ENCODE measurements around the gene UGT1A1. TPM values are rescaled to one million over a fixed set of nuclear protein-coding genes. Genes with fewer than 3 reads are reported as not detected.

Gene UGT1A1
- total RNA-seq, 4 donors from 2014 or later = 4.4 to 11.3 (median 6.9) TPM

- no peak overlapping the region for H3K27ac ChIP-seq
- no peak for DNase-seq
- TF ChIP-seq POLR2AphosphoS5 (IDR thresholded peaks at IDR 0.05) = no peak
- TF ChIP-seq CTCF (IDR thresholded peaks at IDR 0.05) = no peak
- no peak for TF ChIP-seq POLR2A (IDR thresholded peaks at IDR 0.05)
- TF ChIP-seq EP300 (IDR thresholded peaks at IDR 0.05; ENCODE audit: low read depth) = no peak
- no peak overlapping the region for H3K4me3 ChIP-seq
- WGBS, 2 donors (ENCODE audit: low coverage in 1 of 2) = 75 to 91% methylated on average over 5 to 9 of the region's 9 CpGs
- H3K4me1 ChIP-seq = no peaks in the 10 kb centered on the region
- no peaks in the 10 kb centered on the region for H3K27me3 ChIP-seq
- H3K36me3 ChIP-seq = no peaks in the 10 kb centered on the region
- intact Hi-C loops (cut with DNase I; ENCODE audit: low total_unique reads) (no loop called here), in situ Hi-C loops (cut with MboI; ENCODE audit: low pct_ligation_motif_present in 1 of 4, low pct_unique_long_range_greater_than_20kb in 1 of 4, low sequenced_read_pairs in 3 of 4) (no loop called here)
- H3K9me3 ChIP-seq = no peaks in the 10 kb centered on the region
Measured at GRCh38 chr2:233791883-233792329, 31.8 kb downstream of the UGT1A1 start.

- intact Hi-C loops (cut with DNase I; ENCODE audit: low total_unique reads) (no loop called here), in situ Hi-C loops (cut with MboI; ENCODE audit: low pct_ligation_motif_present in 1 of 4, low pct_unique_long_range_greater_than_20kb in 1 of 4, low sequenced_read_pairs in 3 of 4) (no loop called here)
- no peaks in the 10 kb centered on the region for H3K27me3 ChIP-seq
- no peak overlapping the region for H3K27ac ChIP-seq
- H3K36me3 ChIP-seq = no peaks in the 10 kb centered on the region
- no peak overlapping the region for H3K4me3 ChIP-seq
- TF ChIP-seq EP300 (IDR thresholded peaks at IDR 0.05; ENCODE audit: low read depth) (no peak), POLR2A (IDR thresholded peaks at IDR 0.05) (no peak), POLR2AphosphoS5 (IDR thresholded peaks at IDR 0.05) (no peak), CTCF (IDR thresholded peaks at IDR 0.05) (no peak)
- no peaks in the 10 kb centered on the region for H3K4me1 ChIP-seq
- no peak for DNase-seq
- no peaks in the 10 kb centered on the region for H3K9me3 ChIP-seq
- 93 to 95% methylated on average over 3 to 7 of the region's 7 CpGs for WGBS, 2 donors (ENCODE audit: low coverage in 1 of 2)
Measured at GRCh38 chr2:233792720-233793119, 32.6 kb downstream of the UGT1A1 start.

- Histone ChIP-seq H3K4me3 (no peak overlapping the region), H3K4me1 (no peaks in the 10 kb centered on the region), H3K9me3 (no peaks in the 10 kb centered on the region), H3K36me3 (no peaks in the 10 kb centered on the region), H3K27ac (no peak overlapping the region), H3K27me3 (no peaks in the 10 kb centered on the region)
- no peak for DNase-seq
- intact Hi-C loops (cut with DNase I; ENCODE audit: low total_unique reads) (no loop called here), in situ Hi-C loops (cut with MboI; ENCODE audit: low pct_ligation_motif_present in 1 of 4, low pct_unique_long_range_greater_than_20kb in 1 of 4, low sequenced_read_pairs in 3 of 4) (no loop called here)
- no peak for TF ChIP-seq POLR2AphosphoS5 (IDR thresholded peaks at IDR 0.05)
- TF ChIP-seq EP300 (IDR thresholded peaks at IDR 0.05; ENCODE audit: low read depth) = no peak
- TF ChIP-seq POLR2A (IDR thresholded peaks at IDR 0.05) = no peak
- no peak for TF ChIP-seq CTCF (IDR thresholded peaks at IDR 0.05)
- WGBS, 2 donors (ENCODE audit: low coverage in 1 of 2) = 81% methylated on average over 18 of the region's 18 CpGs; no CpG with 5 or more reads in 1 of the 2 donors
Measured at GRCh38 chr2:233793465-233794127, 33.5 kb downstream of the UGT1A1 start.

GRCh38 chr2:233794128-233794658, 34.1 kb downstream of the UGT1A1 start:
- in situ Hi-C loops (cut with MboI; ENCODE audit: low pct_ligation_motif_present in 1 of 4, low pct_unique_long_range_greater_than_20kb in 1 of 4, low sequenced_read_pairs in 3 of 4) (no loop called here), intact Hi-C loops (cut with DNase I; ENCODE audit: low total_unique reads) (no loop called here)
- H3K4me3 ChIP-seq = no peak overlapping the region
- no peak overlapping the region for H3K27ac ChIP-seq
- TF ChIP-seq CTCF (IDR thresholded peaks at IDR 0.05) = no peak
- no peak for TF ChIP-seq EP300 (IDR thresholded peaks at IDR 0.05; ENCODE audit: low read depth)
- no peak for TF ChIP-seq POLR2AphosphoS5 (IDR thresholded peaks at IDR 0.05)
- TF ChIP-seq POLR2A (IDR thresholded peaks at IDR 0.05) = no peak
- H3K27me3 ChIP-seq = no peaks in the 10 kb centered on the region
- H3K9me3 ChIP-seq = no peaks in the 10 kb centered on the region
- no peaks in the 10 kb centered on the region for H3K4me1 ChIP-seq
- no peaks in the 10 kb centered on the region for H3K36me3 ChIP-seq
- DNase-seq = no peak
- WGBS, 2 donors (ENCODE audit: low coverage in 1 of 2) = 79% methylated on average over 17 of the region's 17 CpGs; no CpG with 5 or more reads in 1 of the 2 donors

Data from transverse colon (tissue), 4 donors.